Measurements from ENCODE around the gene SLC7A6. TPM values are rescaled to one million over a fixed set of nuclear protein-coding genes. Genes with fewer than 3 reads are reported as not detected.

Gene SLC7A6
- polyA plus RNA-seq, 12 donors, result 5.5 to 21.5 (median 10.1) TPM; not detected in 1

DNA sequence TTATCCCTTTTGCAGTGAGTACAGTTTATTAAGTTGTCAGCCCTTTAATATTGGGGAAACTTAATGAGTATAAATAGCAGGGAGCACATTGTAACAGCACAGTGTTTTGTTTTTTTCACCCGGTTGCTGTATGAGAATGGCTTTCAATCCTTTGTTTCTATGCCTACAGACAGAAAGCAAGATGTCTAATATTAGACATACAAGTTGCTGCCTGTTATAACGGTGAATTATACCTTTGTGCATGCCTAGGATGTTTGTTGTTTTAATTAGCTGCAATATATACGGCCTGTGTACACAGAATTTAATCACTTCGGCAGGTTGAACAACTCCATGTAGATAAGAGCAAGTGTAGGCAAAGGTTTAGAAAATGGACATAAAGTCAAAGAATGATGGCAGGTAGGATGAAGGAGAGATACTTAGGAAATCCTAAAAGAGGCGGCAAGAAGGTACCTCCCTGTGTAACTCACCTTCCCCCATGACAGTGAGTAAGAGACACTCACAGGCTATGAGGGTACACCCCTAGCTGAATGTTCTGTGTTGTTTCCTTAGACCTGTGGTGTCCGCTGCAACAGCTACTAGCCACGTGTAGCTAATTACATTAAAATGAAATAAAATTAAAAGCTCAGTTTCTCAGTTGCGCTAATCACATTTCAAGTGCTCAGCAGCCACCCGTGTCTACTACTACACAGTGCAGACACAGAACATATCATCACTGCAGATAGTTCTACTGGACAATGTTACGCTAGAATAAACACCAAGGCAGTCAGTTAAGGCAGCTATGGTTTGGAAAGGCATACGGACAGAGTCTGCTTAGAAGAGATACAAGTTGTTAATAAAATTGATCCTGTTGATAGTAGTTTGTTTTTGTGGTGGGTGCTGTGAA, 35.5 kb downstream of the SLC7A6 start:
- DNase-seq, result no peak

DNA sequence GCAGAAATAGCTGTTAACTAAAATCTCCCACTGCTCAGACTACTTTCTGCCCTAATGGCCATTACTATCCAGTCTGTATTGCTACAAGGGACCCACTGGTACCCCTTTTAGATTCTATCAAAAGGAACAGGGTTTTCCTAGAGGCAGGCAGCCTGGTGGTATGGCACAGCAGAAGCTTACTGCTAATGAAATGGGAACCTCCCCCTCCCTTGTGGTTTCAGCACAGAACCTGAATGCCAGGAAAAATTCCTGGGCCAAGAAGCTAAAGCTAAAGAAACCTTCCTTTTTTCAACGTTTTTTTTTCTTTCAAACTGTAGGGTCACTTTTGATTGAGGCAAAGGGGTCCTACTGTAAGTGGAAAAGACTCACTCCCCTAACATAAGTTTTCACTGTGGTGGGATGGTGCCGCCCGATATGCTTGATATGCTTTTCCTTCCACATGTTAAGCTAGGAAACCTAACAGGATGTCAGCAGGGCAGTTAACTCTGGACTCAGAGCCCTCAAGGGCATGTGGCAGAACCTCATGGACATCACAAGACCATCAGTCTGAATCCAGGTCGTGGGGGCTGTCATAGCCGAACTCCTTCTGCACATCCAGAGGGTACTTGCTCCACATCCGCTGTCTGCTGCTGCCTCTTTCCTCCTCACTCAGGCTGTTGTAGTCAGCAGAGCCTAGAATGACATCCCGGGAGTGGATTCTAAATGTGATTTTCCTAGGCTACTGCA, 36.6 kb downstream of the SLC7A6 start:
- DNase-seq, result no peak

DNA sequence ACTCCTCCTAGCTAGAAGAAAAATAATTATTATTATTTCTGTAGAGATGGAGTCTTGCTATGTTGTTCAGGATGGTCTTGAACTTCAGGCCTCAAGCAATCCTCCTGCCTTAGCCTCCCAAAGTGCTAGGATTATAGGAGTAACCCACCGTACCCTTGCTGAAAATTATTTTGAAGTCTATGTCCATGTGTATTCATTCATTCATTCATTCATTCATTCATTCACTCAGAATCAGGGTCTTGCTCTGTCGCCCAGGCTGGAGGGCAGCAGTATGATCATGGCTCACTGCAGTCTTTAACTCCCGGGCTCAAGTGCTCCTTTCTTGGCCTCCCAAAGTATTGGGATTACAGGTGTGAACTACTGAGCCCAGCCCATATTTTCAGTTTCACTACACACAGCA, 42.3 kb downstream of the SLC7A6 start:
- no peak for DNase-seq

DNA sequence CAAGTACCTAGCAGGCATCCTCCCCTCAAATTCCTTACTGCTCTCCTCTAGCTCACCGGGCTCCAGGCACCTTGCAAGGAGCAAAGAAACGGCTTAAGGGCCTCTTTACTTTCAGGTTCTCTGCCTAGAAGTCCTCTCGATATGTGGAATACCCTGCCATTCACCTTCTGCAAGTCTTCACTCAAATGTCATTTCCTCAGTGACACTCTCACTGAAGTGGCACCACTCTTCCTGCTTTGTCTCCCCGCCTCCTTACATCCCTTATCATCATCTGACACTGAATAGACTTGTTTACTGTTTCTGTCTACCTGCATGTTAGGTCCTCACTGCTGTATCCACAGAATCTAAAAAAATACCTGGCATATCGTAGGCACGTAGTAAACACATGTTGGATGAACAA, 45.5 kb downstream of the SLC7A6 start:
- DNase-seq, result no peak

DNA sequence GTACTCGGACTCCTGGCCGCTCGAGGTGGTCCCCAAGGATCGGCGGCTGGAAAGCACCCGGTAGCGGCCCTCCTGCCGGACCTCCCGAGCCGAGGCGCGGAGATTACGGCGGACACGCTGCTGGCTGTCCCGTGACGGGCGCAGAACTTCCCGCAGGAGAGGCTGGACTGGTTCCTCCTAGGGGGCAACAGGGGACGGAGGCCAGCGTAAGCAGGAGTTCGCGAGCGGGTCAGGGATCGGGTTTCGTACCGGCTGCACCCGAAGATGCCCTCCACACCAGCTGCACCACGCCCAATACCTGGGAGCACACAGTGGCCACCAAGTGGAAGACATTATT, 46.1 kb downstream of the SLC7A6 start:
- no peak for DNase-seq

DNA sequence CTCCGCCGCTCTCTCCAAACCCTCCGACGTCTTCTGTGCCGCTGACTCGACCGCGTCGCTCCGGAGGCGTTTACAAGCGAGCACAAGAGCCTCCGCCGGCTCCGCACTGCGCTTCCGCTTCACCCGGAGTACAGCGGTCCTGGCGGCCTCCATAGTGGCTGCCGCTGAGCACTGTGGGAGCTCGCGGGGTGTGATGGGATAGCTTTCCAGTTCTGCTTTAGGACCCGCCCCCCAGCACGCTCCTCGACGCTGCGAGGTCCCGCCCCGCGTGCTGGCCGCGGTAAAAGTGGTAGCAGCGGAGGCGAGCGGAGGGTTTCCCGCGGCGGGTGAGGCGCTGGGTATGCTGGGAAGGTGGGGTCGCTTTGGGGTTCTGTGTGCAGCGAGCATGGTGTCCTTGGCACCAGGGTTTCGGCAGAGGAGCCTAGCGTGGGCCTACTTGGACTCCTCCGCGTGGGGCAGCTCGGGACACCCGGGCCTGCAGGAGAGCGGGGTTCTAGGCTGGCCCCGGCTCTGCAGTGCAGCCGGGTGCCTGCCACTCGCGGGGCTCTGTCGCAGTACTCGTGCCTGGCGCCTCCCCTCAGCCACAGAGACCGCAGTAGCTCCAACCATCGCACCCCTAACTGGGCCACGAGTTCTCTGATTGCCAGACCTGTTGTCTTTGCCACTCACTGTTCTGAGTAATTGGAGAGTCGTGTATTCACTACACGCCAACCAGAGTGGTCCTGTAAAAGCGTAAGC, 46.6 kb downstream of the SLC7A6 start, which contains the start of the genes PRMT7 and SLC7A6OS:
TSS of gene PRMT7 (plus strand) at position 246 of the 738 bp plus-strand sequence. CDS start 4,961 bp downstream, outside the sequence.
TSS of gene SLC7A6OS (minus strand) at position 173 of the 738 bp plus-strand sequence. CDS start at position 153, 20 bp downstream.
- peak; percentile 93 for DNase-seq

DNA sequence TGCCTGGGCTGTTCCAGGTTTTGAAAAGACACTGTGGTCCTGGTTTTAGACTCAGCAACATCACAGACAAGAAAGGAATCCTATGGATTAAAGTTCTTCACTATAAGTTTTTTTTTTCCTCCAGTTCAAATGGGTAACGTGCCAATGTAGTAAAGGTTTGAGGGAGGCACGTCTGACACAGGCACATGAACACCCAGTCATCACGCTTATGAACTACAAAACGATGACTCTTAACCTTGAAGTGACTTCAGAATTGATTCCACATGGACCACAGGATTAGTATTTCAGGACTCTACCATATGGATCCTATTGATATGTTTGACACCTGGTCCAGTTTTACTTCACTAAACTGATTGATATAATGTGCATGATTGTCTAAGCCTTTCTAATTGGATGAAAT, 48.8 kb downstream of the SLC7A6 start:
- no peak for DNase-seq

DNA sequence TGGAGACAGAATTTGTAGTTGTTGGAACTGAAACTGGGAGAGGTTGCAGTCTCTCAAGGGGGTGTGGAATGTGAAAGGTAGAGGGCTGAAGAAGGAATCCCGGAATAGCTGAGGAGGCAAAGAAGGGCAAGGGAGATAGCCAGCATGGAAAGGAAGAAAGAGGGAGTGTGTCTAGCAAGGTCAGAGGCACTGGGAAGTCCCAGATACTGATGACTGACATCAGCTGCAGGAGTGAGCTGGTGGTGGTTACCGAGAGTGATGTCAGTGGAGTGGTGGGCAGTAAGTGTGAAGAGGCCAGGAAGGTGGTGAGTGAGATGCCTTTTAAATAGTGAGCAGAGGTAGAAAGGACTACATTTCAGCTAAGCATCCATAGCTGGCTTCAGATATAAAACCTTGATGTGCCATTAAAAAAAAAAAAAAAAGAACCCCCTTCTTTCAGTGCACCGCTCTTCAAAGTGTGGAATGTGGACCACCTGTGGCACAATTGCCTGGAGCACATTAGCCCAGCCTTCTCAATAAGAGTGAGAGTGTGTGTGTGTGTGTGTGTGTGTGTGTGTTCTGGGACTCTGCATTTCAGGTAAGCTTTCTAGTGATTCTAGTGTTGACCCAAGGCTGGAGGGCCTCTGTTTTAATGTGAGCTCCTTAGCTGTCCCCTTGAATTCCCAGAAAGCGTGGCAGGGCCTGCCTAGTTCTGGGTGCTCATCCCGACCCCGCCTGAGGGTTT, 55.0 kb downstream of the SLC7A6 start:
- DNase-seq, result no peak

DNA sequence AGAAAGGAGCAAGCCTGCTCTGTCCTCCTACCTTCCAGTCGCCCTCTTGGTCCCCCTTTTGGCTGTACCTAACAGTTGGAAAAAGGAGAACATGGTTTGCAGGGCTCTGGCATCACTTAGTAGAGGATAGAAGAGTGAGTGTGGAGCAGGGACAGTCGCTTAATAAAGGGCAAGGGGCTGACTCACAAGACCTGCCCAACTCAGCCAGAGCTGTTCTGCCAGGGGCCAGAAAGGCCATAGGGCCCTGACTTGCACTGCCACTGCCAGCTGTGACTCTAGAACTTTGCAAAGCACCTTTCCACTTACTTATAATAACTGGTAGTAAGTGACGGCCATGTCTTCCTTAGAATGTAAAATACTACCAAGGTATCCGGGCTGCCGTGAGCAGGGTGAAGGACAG, 60.0 kb downstream of the SLC7A6 start:
- no peak for DNase-seq

DNA sequence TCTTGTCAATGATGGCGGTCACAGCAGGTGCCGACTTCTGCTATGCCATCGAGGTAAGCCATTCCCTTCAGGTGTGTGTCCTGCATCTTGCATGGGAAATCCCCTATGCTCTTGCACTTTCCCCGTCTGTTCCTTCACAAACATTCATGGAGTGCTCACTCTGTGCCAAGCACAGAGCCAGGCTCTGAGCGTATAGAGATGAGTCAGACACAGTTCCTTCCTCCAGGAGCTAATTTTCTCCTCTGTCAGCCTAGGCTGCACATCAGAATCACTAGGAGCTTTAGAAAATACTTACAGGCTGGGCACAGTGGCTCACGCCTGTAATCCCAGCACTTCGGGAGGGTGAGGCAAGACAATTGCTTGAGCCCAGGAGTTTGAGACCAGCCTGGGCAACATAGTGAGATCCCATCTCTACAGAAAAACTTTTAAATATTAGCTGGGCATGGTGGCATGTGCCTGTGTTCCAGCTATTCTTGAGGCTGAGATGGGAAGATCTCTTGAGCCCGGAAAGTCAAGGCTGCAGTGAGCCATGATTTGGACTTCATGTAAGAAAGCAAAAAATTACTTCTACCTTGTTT, 60.5 kb downstream of the SLC7A6 start:
- no peak for DNase-seq

DNA sequence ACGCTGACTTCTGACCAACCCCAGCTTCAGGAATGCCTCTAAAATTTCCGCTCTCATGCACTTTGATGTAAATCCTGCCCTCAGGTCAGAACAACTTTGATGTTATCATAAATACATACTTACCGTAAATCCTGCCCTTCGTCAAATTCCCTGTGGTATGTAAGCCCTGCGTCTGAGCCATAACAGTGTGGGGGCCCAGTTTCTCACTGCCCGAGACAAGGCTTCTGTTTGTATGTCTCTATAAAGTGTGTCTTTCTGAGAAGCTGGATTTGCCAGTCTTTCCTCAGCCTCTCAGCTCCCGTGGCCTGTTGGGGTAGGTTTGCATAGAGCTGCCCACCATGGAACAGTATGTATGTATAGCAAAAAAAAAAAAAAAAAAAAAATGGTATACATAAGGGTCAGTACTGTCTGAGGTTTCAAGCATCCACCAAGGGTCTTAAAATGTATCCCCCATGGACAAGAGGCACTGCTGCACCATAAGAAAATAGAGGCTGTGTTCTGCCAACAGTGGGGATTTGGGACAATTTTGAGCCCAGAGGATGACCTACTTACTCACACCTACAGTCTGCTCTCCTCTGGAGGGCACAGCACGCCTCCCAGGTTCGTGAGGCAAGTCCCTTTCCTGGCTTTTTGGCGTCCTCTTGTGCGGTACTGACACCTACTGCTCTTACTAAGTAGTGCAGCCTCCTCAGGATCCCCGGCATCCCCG, 64.0 kb downstream of the SLC7A6 start:
- peak; percentile 73 for DNase-seq

DNA sequence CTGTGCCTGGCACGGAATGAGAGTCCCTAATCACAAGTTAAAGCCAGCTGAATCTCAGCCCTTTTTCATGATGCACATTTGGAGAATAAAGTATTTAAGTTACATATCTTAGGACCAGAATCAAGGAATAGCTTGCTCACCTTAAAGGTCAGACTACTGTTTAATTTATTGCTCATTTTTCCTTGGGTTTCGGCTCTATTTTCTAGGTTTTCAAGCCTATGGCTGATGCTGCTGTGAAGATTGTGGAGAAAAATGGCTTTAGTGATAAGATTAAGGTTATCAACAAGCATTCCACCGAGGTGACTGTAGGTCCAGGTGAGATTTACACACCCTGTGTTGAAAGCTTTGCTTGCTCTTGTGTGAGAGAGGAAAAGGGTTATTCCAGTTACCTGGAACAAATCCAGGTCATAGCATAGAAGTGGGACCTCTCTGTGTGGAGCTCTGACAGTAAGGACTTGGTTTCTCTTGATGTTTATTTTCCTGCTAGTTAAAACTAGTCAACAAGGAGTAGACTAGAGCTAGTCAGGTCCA, 64.6 kb downstream of the SLC7A6 start:
- DNase-seq, result no peak

DNA sequence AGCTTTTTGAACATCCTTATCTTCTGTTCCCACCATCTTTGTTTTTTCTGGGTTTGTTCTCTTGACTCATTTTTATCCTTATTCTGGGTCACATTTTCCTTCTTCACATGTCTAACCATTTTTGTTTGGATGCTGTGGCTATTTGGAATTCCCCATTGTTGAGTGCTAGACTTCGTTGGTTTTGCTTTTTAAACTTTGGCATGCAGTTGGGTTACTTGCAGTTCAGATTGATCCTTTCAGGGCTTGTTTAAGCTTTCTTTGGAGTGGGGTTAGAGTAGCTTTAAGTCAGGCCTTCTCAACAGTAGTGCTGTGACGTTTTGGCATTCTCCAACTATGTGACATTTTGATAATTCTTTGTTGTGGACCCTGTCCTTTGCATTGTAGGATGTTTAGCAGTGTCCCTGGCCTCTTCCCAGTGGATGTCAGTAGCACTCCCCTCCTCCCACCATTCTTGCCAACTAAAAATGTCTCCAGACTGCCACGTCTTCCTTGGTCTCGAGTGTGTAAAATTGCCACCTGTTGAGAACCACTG, 67.6 kb downstream of the SLC7A6 start:
- DNase-seq, result no peak

DNA sequence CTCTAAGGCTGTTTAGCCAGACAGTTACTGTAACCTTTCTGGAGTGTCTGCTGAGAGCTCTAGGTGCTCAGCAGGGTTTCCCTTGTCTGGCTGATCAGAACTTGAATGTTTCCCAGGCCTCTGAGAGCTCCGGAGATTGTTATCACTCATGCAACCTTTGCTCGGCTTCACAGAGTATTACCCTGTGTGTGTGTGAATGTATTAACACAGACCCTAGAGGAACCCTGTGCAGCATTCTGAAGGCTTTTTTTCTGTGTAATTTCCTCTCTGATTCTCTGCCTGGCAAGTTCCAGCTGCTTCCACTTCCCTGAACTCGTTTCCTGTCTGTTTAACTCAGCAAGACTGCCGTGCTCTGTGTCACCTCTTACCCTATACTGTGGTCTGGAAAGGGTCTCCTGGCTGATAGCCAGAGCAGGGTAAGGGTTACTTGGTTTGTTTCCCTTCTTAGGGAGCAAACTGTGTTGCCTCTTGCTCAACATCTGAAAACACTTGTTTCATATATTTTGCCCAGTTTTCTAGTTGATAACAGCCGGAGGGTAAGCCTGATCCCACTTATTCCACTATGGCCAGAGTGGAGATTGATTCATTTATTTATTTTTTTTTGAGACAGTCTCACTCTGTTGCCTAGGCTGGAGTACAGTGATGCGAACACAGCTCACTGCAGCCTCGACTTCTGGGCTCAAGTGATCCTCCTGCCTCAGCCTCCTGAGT, 68.2 kb downstream of the SLC7A6 start:
- peak; percentile 54 for DNase-seq

DNA sequence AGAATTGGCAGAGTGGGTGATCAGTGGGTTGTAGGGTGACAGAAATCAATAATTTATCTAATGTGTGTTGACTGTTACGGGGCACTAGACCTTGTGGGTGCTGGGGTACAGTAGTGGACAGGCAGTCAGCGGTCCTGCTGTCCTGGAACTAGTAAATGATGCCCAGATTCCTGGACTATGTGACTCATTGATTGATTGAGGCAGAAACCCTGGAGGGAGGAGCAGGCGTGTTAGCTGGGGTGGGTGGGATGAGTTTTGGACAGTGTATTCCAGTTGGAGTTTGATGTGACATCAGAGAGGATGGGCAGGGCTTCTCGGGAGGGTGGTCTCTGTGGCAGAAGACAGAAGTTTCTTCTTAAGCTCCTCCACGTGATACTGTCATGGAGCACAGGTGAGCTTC, 70.8 kb downstream of the SLC7A6 start:
- DNase-seq, result no peak

DNA sequence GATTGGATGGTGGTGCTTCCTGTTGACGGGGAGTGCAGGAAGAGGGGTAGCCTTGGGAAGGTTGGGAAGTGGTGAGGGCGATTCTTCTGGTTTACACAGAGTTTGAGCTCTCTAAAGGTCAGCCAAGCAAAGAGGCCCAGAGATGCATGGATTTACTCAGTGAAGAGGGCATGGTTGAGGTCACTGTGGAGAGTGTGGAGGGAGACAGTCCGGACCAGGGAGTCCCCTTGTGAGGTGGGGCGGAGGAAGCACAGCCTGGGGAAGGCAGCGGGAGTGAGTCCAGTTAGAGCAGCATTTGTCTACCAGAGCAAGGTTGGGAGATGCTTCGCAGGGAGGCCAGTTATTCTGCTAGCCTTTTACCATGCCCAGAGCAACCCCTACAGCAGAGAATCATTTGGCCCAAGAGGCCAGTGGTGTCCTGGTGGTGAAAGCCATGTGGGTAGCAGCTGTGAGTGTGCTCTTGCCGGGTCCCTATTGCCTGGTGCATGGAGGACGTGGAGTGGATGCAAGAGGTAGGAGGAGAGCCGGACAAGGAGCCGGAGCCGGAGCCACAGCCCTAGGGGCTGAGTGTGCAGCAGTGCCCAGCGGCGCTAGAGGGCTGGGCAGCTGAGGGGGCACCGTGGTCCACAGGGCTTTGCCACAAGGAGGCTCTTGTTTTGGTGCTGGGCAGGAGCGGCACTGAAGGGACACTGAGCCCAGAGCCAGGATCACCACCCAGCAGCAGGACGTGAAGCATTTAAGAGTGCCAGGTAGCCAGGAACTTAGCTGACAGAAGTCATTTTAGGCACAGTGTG, 74.2 kb downstream of the SLC7A6 start:
- DNase-seq, result no peak

DNA sequence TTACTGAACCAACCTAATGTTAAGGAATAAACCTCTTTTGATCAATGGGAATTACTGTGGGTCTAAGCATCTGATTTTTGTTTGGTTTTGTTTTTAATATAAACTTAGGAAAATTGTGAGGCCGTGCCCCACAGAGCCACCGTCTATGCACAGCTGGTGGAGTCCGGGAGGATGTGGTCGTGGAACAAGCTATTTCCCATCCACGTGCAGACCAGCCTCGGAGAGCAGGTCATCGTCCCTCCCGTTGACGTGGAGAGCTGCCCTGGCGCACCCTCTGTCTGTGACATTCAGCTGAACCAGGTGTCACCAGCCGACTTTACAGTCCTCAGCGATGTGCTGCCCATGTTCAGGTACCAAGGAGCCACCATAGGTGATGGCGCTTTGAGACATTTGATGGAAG, 74.9 kb downstream of the SLC7A6 start:
- DNase-seq, result no peak

DNA sequence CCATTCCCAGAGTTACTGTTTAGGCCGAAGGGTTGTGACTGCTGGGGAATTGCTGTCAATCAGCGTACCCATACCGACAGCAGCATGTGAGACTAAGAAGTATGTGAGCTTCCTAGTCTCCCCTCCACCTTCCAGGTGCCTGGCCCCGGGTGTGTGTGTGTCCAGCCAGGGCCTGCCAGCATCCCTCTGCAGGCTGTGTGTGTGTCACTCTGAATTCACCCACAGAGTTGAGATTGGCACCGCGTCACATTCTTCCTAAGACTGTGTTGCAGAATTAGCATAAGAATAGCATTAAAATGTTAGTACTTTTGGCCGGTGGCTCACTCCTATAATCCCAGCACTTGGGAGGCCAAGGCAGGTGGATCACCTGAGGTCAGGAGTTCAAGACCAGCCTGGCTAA, 78.3 kb downstream of the SLC7A6 start:
- DNase-seq, result no peak

DNA sequence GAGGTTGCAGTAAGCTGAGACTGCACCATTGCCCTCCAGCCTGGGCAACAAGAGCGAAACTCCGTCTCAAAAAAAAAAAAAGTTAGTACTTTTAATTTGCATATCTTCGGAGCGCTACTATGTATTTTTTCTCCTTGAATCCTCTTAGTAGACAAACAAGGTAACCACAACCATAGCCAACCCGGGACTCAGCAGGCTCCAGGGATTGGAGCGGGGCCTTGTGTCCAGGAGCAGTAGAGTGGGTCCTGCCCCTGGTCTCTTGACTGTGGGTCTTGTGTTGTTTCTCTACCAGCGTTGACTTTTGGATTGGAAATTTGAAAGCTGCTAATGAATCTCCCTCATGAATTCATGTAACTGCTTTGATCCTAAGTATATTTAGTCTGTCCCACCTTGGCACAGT, 78.8 kb downstream of the SLC7A6 start:
- no peak for DNase-seq
